HG02981 (cell line): Measurements from ENCODE around the gene KMT5C.
"Not testable (repeated sequence)": the region's sequence is repeated elsewhere in the genome, so short reads cannot be mapped to it uniquely, and the experiment has no call there.

ENCODE experiments used
- ATAC-seq: cut with Tn5 transposase; IDR thresholded peaks from one replicate; pipeline ENCODE4 v1.9.1; 2021; ENCODE audit warnings: mild to moderate bottlenecking, moderate library complexity; ENCODE audit not compliant: unreplicated experiment

Gene KMT5C

GRCh38 chr19:55315956-55316525 lies 23.6 kb upstream of the KMT5C start:
- ATAC-seq = no peak

- ATAC-seq = no peak
Measured at GRCh38 chr19:55316646-55317045, 23.0 kb upstream of the KMT5C start.

GRCh38 chr19:55319785-55320184 lies 19.9 kb upstream of the KMT5C start:
- ATAC-seq = no peak

DNA sequence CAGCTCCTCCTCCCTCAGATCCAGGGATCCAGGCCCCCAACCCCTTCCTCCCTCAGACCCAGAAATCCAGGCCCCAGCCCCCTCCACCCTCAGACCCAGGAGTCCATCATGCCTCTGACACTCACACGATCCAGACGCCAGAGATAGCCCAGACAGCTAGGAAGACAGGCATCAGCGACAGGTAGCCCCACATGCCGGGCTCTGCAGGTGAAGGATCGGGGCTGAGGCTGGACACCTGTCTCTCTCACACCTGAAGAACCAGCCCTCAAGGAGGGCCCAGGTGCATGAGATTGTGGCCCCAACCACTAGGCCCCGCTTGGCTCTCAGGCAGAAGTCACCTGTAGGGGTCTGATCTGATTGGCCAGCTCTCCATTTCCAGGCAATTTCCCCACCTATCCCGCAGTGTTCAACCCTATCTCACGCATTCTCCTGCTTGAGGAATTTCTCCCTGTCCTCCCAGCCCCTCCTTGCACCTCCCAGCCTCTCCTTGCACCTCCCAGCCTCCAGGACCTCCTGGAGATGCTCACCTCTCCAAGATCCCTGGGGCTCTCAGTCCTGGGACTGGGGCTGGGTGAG lies 18.7 kb upstream of the KMT5C start:
- ATAC-seq = no peak

DNA sequence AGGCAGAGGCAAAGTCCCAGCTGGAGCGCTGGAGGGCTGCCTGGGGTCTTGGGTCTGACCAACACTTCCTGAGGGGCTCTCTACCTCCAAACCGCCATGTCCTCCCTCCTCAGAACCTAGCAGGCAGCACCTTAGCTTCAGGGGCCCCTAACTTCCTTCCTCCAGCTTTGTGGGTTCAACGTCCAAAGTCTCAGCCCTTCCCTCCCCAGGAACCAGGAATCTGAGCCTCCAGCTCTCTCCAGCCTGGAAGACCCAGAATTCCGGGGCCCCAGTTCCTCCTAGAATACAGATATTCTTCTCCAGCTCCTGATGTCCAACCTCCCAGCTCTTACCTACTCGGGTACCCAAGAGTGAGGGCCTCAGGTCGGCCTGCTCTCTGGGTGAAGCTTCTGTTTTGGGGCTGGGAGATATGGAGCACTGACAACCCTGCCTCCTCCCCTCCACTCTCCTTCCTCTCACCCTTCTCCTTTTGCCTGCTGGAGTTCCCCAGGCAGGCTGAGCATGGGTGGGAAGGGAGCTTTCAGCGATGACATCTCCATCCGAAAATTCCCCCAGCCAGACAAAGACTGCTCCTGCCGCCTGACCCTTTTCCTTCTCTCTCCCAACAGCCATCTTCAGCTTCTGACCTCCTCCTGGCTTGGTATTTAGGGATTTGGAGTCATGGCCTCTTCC lies 18.1 kb upstream of the KMT5C start:
- ATAC-seq = no peak

DNA sequence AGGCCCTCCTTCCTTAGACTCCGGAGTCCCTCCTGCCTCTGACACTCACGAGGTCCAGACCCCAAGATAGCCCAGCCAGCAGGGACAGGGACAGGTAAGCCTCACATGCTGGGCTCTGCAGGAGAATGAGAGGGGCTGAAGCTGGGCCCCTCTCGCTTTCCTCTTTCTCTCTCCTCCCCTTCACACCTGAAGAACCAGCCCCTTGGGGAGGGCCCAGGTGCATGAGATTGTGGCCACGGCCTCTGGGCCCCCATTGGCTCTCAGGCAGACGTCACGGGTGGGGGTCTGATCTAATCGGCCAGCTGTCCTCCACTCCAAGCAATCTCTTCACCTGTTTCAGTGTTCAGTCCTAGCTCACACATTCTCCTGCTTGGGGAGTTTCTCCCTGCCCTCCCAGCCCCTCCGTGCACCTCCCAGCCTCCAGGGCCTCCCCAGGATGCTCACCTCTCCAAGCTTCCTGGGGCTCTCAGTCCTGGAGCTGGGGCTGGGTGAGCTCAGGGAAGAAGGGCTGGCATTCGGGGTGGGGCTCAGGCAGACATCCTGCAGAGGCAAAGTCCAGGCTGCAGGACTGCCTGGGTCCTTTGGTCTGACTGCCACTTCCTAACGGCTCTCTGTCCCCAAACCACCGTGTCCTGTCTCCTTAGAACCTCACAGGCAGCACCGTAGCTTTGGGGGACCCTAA lies 17.3 kb upstream of the KMT5C start:
- ATAC-seq = no peak

DNA sequence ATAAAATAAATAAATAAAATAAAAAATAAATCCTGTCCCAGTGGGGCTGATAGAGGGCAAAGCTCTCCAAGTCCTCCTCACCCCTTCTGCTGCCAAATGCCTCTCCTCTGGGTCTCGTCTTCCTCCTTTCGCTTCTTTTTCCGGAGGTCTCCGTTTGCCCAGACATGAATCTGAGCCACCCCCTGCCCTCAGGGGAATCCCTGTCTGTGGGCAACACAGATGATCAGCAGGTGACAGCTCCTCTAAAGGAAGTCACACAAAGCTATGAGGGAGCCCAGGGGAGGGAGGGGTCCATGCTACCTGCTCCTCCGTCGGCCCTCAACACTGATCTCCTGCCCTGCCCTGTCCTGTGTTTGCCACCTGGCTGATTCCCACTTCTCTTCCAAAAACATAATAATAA lies 15.0 kb upstream of the KMT5C start:
- ATAC-seq = no peak

- no peak for ATAC-seq
Measured at GRCh38 chr19:55325172-55325571, 14.5 kb upstream of the KMT5C start, which contains the start of gene TMEM150B. TSS of gene TMEM150B (minus strand) at chr19:55325341. CDS start at chr19:55321036, 4,305 bp downstream.

DNA sequence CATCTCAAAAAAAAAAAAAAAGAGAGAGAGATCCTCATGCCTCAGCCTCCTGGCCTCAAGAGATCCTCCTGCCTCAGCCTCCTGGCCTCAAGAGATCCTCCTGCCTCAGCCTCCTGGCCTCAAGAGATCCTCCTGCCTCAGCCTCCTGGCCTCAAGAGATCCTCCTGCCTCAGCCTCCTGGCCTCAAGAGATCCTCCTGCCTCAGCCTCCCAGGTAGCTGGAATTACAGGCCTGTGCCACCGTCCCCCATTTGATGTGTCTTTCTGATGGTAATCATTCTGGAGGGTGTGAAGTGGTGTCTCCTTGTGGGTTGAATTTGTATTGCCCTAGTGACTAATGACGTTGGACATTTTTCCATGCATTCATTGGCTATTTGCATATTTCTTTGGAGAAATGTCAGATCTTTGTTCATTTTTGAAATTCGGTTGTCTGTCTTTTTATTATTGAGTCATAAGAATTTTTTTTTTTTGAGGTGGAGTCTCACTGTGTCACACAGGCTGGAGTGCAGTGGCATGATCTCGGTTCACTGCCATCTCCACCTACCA lies 10.8 kb upstream of the KMT5C start:
- not testable (repeated sequence) for ATAC-seq

DNA sequence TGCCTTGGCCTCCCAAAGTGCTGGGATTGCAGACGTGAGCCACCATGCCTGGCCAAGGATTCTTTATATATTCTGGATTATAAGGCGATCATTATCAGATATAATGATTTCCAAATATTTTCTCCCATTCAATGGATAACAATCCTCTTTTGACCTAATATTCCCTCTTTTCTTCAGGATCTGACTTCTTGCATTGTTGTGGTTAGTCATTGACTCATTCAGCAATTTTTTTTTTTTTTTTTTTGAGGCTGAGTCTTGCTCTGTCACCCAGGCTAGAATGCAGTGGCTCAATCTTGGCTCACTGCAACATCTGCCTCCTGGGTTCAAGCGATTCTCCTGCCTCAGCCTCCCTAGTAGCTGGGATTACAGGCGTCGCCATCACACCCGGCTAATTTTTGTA lies 9.9 kb upstream of the KMT5C start:
- not testable (repeated sequence) for ATAC-seq

GRCh38 chr19:55333870-55334269 lies 5.8 kb upstream of the KMT5C start:
- no peak for ATAC-seq

- ATAC-seq = no peak
Measured at GRCh38 chr19:55336101-55336500, 3.6 kb upstream of the KMT5C start.

DNA sequence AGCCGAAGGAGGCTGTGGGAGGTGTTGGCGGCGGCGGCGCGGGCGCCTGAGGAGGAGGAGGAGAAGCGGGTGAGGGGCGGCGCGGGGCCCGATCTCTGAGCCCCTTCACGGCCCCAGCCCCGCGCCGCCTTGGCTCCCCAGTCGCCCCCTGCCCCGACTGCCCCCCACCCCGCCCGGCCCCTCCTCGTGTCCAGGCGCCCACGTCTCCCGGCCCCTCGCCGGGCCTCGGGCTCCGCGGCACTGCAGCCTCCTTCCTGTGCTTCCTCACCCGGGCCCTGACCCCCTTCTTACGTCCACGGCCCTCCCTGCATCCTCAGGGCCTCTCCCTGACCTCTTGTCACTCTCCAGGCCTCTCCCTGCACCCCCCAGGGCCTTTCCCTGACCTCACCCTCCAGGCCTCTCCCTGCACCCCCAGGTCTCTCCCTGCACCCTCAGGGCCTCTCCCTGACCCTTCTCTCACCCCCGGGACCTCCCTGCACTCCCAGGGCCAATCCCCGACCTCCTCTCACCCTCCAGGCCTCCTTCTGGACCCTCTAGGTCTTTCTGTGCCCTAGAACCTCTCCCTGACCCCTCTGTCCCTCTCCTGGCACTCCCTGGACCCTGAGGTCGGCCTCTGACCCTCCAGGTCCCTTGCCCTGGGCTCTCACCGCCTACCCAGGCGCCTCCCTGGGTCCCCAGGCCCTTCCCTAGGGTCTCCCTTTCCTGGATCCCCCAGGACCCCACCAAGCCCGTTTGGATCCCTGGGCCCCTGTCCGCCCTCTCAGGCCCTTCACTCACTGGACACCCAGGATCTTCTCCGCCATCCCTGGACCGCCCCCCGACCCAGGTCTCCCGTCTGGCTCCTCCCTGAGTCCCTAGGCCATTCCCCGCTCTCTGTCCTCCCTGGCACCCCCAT lies 460 bp downstream of the KMT5C start:
- no peak for ATAC-seq

- ATAC-seq = no peak
Measured at GRCh38 chr19:55340784-55341147, 1.1 kb downstream of the KMT5C start.

GRCh38 chr19:55341171-55341588 lies 1.5 kb downstream of the KMT5C start:
- no peak for ATAC-seq

DNA sequence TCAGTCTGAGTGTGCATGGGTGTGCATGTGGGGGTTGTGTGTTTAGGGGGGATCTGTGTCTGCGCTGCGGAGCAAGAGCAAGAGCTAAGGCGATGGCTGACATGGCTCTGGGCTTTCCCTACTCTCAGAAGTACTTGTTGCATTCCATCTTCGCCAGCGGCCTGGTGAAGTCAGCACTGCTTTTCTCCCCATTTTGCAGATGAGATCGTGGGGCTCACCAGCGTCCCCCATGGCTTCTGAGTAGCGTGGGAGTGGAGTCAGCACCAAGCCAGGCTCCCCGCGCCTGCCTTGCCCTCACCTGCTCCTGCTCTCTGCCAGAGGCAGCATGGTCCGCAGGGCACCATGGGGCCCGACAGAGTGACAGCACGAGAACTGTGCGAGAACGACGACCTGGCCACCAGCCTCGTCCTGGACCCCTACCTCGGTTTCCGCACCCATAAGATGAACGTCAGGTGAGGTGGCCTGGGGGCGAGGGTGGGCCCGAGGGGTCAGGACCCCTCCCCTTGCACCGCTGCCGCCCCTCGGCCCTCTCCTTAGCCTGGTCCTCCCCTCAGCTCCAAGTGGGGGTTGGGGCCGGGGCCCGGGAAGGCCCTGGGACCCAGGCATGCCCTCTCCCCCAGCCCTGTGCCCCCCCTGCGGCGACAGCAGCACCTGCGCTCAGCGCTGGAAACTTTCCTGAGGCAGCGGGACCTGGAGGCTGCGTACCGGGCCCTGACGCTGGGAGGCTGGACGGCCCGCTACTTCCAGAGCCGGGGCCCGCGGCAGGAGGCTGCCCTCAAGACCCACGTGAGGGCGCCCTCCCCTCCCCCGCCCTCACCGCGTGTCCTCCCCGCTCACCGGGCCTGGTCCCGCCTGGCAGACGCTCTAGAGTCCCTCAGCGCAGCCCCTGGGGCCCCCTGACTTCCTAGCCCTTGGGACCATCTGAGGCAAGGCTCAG lies 2.2 kb downstream of the KMT5C start:
- ATAC-seq = no peak

DNA sequence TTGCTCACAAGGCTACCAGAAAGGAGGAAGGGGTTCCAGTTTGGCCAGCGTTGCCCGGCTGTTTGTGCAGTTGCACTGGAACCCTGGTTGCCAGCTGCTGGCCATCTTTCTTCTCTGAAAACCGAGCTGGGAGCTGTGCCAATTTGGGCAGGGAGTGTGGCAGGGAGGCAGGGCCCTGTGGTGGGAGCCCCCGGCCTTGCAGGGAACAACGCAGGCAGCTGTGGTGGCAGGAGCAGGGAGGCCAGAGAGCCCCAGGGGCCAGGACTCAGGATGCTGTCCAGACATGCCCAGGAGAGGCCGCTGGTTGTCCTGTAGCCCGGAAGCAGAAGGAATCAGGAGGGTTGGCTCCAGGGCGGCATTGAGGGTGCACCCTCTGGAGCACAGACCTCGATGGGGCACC lies 4.8 kb downstream of the KMT5C start:
- ATAC-seq = no peak

DNA sequence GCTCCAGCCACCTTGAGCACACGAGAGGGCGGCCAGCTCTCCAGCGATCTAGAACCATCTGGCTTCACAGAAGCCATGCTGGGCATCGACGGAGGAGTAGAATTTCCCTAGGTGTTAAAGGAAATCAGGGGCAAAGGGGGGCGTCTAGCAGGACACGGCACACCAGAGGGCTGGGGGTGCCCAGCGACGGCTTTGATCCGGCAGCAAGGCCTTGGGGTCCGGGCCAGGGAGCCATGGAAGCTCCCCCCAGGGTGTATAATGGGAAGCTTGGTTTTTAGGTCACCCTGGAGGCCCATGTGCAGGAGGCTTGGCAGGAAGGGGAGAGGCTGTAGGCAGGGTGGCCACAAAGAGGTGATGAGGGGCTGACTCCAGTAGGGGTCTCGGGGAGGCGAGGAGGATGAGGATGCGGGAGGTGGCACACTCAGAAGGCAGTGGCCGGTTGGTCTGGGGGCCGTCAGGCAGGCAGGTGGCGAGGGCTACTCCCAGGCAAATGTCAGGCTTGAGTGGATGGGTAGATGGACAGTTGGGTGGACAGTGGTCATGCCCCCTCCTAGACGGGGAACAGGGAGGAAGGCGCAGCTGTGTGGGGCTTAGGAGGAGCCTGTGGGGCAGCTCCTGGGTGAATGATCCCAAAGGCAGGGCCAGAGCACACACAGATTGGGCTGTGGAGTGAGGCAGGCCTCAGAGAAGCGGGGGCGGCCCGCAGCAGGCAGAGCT lies 5.6 kb downstream of the KMT5C start:
- no peak for ATAC-seq
